ENCODE data around the gene SLC17A2. TPM values are rescaled to one million over a fixed set of nuclear protein-coding genes. Genes with fewer than 3 reads are reported as not detected.

SLC17A2 gene
- not detected for total RNA-seq

DNA sequence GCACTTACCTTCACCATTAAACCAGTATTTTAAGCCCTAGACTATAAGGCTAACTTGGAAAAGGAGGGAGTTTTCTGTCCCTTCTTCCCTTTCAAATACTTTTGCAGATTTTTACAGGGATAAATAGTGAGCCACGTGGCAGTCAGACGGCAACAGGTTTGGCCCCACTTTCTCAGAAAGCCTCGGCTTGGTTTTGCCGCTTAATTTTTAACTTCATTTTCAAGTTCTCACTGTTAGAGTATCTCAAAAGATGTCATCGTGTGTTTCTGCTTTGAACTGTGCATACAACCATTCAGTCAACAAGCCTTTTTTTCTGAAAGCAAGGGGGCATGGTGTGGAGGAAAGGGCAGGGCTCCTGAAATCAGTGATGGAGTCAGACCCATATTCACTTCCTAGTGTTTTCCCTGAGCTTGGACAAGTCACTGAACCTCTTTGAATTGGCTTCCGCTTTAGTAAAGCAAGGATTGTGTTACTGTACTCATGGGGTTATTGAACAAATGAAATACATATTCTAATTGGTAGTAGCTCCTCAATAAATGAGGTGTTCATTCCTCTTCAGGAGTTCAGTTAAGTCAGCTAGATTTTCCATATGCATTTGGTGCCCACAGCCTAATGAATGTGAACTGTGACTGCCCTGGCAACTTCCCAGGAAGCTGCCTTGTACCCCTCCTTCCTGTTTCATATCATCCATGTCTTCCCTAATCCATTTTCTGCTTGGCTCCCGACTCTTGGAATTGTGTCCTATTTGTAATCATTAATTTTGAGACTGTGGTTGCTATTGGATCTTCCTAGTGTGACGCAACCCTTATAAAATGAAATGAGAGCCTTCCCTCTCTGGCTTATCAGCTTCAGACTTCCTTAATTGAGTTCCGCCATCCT, at the start of gene SLC17A2:
SLC17A2 (minus strand) TSS at position 160 of the 879 bp plus-strand sequence. CDS start 4,895 bp downstream, outside the sequence.
- TF ChIP-seq CTCF (IDR thresholded peaks at IDR 0.05), result no peak
- no peaks in the 10 kb centered on the region for H3K27me3 ChIP-seq
- H3K27ac ChIP-seq, result no peak within 1 kb of the TSS
- no peaks in the 10 kb centered on the region for H3K9me3 ChIP-seq
- H3K36me3 ChIP-seq, result no peaks in the 10 kb centered on the region
- no peak for DNase-seq (ENCODE audit: low spot score)
- no peaks in the 10 kb centered on the region for H3K4me1 ChIP-seq
- no peak within 1 kb of the TSS for H3K4me3 ChIP-seq

GRCh38 chr6:25975923-25976560, 45.6 kb upstream of the SLC17A2 start:
- TF ChIP-seq CTCF (IDR thresholded peaks at IDR 0.05), result no peak
- Histone ChIP-seq H3K4me3 (no peak overlapping the region), H3K9me3 (no peaks in the 10 kb centered on the region), H3K27ac (no peak overlapping the region), H3K36me3 (peaks cover 61% of the 10 kb centered on the region), H3K27me3 (no peaks in the 10 kb centered on the region), H3K4me1 (peaks cover 0 to 6% of the 10 kb centered on the region in 2 donors)
- no peak for DNase-seq (ENCODE audit: low spot score)

- Histone ChIP-seq H3K9me3 (no peaks in the 10 kb centered on the region), H3K4me3 (no peak overlapping the region), H3K36me3 (peaks cover 71% of the 10 kb centered on the region), H3K27me3 (no peaks in the 10 kb centered on the region), H3K4me1 (peaks cover 0 to 17% of the 10 kb centered on the region in 2 donors), H3K27ac (no peak overlapping the region)
- TF ChIP-seq CTCF (IDR thresholded peaks at IDR 0.05), result no peak
- DNase-seq (ENCODE audit: low spot score), result no peak
Measured at GRCh38 chr6:25973923-25974555, 43.5 kb upstream of the SLC17A2 start.

GRCh38 chr6:25972902-25973301, 42.4 kb upstream of the SLC17A2 start:
- Histone ChIP-seq H3K36me3 (peaks cover 63% of the 10 kb centered on the region), H3K27me3 (no peaks in the 10 kb centered on the region), H3K9me3 (no peaks in the 10 kb centered on the region), H3K27ac (no peak overlapping the region), H3K4me3 (no peak overlapping the region), H3K4me1 (peaks cover 0 to 26% of the 10 kb centered on the region in 2 donors)
- TF ChIP-seq CTCF (IDR thresholded peaks at IDR 0.05), result no peak
- DNase-seq (ENCODE audit: low spot score), result no peak

DNA sequence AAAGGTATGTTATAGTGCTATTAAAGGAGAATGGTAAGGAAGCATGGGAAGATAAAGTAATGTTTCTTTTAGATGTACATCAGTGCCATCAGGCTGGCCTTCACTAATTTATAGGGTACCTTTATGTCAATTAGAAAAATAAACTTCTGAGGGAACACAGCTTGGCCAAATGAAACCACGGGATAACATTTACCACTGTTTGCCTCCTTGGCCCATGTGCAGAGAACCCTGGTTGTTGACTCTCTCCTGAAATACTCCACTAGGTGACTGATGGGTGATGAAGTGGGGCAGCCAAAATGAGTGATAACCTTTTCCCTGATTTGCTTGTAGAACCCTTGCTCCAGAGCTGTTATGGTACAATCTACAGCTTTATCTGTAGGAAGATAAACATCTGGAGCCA, 41.6 kb upstream of the SLC17A2 start:
- Histone ChIP-seq H3K36me3 (peaks cover 64% of the 10 kb centered on the region), H3K4me1 (peaks cover 0 to 26% of the 10 kb centered on the region in 2 donors), H3K27ac (peak overlapping the region in 1 of 2 donors; percentile 9), H3K27me3 (no peaks in the 10 kb centered on the region), H3K9me3 (no peaks in the 10 kb centered on the region), H3K4me3 (no peak overlapping the region)
- TF ChIP-seq CTCF (IDR thresholded peaks at IDR 0.05), result no peak
- no peak for DNase-seq (ENCODE audit: low spot score)

Measured in right atrium auricular region (tissue), 2 donors.